Measurements from ENCODE around the gene GTPBP1. TPM values are rescaled to one million over a fixed set of nuclear protein-coding genes. Genes with fewer than 3 reads are reported as not detected.
A peak's percentile ranks its signal among the peaks of the same experiment; 100 is the strongest.

GTPBP1 gene
- total RNA-seq, 1 donor from 2014 or later: 17.1 TPM

DNA sequence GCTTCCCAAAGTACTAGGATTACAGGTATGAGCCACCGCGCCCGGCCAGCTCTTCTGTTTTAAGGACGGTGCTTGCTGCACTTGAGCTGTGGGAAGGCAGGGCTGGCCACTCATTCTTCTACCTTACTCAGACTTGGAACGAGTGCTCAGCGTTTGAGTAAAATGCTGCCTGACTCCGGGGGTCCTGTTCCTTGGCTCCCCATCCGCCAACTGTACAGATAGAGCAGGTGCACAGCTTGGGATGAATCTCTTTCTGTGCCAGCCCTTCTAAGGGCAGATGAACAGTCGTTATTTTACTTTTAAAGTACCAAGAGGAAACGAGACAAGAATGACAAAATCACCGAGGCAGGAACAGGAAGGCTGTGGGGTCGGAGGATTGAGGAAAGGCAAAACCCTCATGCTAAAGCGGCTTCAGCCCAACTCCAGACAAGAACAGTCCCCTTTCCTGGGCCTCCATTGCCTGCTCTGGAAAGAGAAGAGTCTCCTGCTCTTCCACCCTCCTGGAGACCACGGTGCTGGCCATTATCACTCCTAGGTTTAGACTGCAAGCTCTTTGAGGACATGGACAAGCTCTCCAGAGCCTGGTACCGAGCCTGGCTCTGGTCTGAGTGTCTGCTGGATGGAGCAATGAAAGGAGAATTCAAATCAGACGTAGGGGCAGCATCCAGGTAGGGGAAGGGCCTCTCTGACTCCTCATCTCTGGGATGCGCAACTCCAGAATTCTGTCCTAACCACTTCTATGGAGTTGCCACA is 51.1 kb downstream of the GTPBP1 start:
- DNase-seq (ENCODE audit: low spot score): no peak

DNA sequence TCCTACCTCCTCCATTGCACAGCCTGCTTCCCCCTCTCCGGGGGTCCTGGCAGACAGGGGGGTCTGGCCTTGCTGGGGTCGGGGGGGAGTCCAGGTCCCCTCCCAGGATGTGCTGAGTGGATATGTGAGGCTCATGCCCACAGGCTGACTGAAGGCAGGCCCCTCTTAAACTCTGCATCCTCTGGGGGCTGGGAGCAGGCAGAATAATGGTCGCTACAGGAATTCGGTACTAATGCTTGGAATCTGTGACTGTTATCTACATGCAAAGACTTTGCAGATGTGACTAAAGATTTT is 51.7 kb downstream of the GTPBP1 start:
- DNase-seq (ENCODE audit: low spot score): no peak

DNA sequence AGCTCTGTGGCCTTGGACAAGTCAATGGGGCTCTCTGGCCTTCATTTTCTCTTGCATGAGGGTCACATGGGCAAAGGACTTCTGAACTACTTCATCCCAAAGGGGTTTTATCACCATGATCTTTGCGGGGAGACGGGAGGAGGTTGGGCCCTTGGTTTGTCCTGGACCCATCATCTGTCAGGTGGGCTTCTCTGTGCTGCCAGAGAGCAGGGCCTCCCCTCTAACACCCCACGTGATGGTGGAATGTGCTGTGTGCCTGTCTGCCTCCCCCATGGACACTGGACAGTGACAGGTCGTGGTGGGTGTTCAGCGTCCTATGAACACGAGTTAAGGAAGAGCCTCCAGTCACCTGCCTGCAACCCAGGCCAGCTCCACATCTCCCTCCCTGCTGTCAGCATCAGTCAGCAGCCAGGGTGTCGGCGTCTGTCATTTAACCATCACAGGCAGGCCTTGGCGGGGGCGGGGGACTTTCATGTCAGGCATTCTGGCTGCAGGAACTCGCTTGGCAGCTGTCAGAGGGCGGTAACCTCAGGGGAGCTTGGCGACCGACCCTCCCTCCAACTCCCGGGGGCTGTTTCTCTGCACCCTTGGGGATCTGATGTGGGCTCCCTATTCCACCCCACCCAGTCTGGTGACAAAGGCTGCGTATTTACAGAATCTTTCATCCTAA is 52.7 kb downstream of the GTPBP1 start:
- no peak for DNase-seq (ENCODE audit: low spot score)

DNA sequence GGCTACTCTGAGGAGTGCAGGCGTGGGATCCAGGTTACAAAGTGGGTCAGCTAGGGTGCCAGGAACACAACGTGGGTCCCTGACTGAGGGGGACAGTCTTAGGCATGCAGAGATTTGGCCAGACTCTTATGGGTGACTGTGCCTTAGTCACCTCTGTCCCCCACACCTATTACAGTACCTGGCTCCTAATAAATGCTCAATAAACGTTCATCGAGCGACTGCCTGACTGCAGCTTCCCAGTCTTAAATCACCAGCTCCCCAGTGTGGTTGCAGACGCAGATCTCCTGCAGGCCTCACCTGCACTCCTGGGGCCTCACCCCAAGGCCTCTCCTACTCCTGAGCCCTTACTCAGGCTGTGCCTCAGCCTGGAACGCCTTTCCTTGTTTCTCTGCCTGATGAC is 53.3 kb downstream of the GTPBP1 start:
- DNase-seq (ENCODE audit: low spot score): no peak

DNA sequence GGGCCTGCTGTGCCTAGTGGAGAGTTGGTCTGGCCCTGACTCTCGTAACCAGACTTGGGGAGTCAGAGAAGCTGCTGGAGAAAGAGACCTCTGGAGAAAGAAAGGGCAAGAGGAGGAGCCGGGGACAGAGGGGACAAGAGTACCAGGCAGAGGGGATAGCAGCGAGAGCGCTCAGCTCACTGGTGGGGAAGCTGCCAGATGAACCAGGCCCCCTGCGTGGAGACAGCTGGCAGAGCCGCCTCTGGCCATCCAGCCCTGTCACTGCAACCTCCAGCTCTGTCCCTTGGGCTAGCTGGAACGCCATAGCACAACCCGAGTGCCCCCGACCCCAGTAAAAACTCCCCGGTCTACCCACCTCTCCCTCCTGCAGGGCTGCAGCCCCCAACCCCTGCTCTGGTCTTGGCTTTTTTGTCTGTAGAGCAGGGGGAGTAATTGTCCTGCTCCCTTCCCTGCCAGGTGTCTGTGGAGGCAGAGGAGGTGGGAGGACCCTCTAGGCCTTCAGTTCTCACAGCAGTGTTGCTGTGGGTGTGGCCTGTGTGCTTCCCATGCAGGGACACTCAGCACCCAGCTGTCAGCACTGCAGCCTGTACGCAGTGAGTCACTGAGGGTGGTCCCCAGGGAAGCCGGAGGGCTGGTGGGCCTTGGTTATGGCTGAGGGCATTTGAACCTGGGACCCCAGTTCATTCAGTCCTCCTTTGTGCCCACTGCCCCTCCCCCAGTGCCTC is 54.9 kb downstream of the GTPBP1 start:
- no peak for DNase-seq (ENCODE audit: low spot score)

DNA sequence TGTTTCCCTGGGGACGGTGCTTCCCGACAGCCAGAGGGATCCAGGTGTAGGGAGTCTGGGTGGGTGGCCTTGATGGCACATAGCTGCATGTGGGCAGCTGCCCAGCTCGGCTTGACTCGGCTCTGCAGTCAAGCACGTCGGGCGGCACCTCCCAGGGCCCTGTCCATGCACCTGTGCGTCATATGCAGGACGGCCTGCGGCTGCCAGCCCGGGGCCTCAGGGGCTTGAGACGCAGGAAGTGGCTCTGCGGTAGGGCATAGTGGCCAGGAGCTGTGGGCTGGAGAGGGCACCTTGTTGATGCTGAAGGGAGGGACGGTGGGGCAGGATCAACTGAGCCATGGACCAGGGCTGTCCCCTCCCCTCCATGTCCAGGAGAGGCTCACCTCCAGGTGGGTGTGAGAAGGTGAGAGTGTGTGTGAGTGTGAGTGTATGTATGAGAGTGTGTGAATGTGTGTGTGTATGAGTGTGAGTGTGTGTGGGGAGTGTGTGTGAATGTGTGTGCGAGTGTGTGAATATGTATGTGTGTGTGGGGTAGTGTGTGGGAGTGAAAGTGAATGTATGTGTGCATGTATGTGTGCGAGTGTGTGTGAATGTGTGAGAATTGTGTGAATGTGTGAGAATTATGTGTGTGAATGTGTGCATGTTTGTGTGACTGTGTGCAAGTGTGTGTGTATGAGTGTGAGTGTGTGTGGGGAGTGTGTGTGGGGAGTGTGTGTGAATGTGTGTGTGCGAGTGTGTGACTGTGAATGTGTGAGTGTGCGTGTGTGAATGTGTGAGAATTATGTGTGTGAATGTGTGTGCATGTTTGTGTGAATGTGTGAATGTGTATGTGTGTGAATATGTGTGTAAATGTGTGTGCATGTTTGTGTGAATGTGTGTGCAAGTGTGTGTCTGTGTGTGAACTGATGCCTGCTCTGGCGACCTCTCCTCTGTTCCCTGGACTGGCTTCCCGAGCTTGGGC is 55.7 kb downstream of the GTPBP1 start:
- DNase-seq (ENCODE audit: low spot score): no peak

DNA sequence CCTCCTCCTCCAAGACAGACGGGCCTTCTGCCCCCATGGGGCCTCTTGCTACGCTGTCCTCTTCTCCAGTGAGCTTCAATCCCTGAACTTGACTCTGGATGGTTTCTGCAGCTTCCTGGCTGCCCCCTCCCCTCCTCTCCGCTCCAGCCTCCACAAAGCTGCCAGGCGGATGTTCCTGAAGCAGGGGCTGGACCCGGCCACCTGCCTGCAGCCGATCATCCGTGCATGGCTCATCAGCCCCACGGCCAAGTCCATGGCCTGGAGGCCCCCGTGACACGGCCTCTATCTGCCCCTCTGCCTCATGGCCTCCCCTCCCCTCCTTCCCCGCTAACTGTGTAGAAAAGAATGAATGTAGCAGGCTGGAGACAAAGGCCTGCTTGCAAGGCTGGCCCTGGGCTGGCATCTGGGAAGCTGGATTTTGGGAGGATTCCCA is 56.8 kb downstream of the GTPBP1 start:
- DNase-seq (ENCODE audit: low spot score): peak; percentile 52

DNA sequence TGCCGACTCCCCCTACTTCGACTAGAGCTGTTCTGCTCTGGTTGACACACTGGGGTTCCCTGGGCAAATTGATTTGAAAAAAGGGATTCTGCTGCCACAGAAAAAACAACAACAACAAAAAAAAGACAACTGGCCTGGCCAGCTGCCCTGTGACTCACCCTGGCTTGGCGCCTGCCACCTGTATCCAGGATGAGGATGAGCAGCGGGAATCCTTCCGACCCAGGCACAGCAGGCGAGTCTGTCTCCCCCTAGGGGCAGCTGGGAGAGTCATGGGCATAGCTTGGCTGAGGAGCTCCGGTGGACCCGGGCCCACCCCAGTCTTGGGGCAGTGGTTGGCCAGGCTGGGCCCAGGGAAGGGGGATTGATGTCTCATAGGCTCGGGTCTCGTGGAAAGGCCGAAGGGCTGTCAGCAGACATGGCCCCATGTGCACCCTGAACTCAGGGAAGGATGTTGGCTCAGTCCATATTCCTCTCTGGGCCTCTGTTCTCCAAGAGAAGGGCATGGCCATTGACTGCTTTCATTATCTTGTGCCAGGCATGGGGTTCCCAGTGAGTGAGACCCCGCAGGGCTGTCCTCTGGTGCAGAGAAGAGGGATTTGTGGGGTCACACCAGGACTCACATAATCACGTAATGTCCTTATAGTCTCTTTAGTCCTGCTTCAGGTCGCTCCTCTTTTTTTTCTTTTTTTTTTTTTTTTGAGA is 60.5 kb downstream of the GTPBP1 start:
- peak; percentile 35 for DNase-seq (ENCODE audit: low spot score)

DNA sequence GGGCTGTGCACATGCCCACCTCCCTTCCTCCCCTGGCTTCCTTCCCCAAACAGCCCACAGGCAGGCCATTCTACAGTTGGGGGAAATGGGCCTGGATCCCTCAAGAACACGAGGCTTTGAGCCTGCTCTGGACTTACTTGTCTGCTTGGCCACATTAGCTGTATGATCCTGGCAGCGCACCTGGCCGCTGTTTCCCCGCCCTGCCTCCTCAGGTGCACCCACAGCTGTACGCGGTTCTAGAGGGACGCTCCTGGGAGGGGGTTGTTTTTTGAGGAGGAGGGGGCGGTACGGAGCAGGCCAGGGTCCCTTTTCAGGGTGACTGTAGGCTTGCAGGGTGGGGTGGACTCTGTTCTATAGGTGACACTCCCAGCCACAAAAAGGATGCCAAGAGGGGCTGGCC is 61.6 kb downstream of the GTPBP1 start:
- no peak for DNase-seq (ENCODE audit: low spot score)

DNA sequence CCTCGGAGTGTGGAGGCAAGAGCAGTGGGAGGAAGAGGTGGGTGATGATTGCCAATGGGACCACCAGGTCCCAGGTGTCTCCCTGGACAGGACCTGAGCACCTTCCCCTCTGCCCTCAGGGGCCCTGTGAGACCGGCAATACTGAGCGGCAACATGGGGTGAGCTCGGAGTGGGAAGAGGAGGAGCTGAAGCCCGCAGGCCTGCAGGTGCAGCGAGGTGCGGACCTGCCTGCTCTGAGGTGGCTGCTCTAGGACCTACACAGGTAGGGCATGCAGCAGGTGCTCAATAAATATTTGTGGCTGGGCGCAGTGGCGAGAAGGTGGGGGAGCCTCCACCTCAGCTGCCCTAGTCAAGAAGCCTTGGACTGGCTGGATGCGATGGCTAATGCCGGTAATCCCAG is 62.3 kb downstream of the GTPBP1 start:
- DNase-seq (ENCODE audit: low spot score): no peak

DNA sequence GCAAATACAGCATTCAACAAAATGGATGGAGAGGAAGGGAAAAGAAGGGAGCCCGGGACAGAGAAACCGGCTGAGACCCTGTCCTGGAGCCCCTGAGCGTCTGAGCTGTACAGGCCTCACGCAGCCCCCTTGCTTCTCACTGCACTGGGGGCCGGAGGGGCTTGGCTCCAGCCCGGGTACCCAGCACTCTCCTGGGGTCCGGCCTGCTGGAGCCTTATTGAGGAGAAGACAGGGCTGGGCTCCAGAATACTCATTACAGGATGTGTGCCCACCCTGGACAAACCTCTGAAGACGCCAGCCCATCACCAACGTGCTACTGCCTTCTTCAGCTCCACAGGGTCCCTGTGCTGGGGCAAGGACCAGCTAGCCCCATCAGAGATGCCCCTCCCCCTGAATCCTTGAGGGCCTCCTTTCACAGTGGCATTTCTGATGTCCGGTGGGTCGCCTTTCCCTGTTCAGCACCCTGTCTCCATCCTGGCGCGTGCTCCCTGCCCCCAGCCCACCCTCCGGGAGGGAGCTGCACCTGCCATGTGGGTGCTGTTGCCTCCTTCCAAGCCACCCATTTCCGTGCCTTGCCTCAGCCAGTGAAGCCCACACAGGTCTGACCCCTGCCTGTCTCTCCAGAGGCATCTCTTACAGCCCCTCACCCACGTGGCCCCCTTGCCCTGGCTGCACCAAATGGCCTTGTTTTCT is 64.7 kb downstream of the GTPBP1 start:
- DNase-seq (ENCODE audit: low spot score): no peak

DNA sequence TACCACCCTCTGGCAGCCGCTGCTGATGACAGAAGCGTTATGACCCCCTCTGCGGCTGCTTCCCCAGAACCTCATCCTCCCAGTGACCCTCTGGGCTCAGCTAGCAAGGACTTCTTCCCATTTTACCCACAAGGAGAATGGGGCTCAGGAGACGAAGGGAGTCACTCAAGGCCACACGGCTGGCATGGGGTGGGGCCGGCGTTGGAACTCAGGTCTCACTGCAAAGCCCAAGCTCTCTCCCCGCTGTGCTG is 66.8 kb downstream of the GTPBP1 start:
- DNase-seq (ENCODE audit: low spot score): no peak

DNA sequence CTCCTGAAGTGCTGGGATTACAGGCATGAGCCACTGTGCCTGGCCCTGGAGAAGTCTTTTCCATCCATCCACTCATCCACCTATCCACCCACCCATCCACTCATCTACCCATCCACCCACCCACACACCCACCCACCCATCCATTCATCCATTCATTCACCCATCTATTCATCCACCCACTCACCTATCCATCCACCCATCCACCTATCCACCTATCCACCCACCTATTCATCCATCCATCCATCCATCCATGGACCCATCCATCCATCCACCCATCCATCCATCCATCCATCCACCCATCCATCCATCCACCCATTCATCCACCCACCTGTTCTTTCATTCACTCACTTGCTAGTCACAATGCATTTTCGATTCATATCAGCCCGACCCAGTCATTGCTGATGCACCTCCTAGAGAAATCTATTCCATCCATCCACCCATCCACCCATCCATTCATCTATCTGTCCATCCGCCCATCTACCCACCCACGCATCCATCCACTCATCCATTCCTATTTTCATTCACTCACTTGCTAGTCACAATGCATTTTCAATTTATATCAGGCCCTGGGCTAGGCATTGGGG is 67.7 kb downstream of the GTPBP1 start:
- DNase-seq (ENCODE audit: low spot score): no peak

DNA sequence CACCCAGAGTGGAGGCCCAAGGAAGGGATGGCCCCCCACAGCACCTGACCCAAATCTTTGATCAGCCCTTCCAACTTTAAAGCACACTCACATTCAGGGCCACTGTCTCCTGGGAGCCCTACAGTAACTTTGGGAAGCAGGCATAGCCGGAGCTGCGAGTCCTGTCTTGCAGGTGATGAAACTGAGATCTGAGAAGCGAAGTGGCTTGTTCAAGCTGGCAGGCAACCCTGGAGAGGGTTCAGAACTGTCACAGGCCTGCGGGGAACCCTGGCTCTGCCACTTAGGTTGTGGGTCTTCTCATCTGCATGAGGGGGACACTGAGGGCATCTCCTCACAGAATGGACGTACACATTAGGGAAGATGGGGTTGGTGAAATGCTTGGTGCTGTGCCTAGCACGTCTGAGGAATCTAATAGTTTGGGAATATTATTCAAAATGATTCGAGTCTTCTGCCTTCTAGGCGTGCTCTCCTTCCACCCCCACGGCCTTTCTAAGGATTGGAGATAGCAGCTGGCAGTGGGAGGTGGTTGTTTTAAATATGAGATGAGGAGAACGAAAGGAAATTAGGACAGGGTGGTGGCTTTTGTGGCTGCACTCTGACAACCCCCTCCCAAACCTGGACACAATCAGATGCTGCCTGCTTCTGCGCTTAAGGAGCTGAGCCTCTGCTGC is 68.9 kb downstream of the GTPBP1 start:
- DNase-seq (ENCODE audit: low spot score): no peak

DNA sequence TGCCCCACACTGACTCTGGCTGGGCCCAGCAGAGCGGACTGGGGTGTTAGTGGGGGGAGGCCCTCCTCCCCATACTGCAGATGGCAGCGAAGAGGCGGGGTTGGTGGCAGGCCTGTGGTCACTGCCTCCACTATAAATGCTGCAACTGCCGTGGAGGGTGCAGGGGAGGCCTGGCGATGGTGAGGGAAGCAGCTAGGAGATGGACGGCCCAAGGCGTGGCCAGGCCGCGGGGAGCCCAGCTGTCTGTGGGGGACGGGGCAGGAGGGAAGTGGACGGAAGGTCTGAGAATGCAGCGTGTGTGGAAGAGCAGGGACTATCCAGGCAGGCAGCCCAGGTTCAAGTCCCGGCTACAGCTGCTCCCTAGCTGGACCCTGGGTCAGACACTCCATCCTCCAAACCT is 69.9 kb downstream of the GTPBP1 start:
- DNase-seq (ENCODE audit: low spot score): no peak

DNA sequence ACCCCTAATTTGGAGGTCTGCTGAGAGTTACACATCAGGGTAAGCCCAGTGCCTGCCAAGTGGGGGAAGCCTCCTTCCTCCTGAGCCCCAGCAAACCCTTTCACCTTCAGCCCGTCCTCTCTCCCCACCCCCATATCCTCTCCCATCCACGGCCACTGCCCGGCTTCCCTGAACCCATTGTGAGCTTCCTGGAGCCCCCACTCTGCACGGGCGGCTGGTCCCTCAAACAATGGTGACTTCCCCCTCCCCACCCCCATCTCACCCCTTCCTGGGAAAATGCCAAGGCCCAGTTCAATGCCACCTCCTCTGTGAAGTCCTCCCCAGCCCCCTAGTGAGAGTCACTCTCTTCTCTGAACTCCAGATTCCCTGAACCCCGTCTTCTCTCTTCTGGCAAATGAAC is 70.3 kb downstream of the GTPBP1 start:
- DNase-seq (ENCODE audit: low spot score): no peak

DNA sequence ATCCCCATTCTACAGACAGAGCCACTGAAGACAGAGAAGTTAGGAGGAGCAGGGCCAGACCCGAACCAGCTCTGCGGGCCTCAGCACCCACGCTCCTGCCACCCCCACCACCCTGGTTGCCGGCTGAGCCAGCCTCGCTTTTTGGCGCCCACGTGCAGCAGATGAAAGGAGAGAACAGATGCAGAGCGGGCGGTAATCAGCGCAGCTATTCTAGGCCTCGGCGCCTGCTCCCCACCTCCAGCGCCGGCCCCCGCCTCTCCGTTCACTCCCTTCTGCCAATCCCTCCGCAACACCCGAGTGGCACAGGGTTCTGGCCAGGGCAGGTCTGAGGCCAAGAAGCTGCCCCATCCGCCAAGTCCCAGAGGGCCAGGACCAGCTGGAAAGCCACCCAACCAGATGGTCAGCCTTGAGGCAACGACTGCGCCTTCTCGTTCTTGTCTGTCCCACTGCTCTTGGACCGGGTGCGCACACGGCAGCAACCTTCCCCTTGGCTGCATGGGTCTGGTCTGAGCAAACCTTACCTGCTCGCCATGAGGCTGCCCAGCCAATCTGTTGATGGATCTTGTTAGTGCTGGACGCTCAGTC is 71.4 kb downstream of the GTPBP1 start:
- DNase-seq (ENCODE audit: low spot score): no peak

DNA sequence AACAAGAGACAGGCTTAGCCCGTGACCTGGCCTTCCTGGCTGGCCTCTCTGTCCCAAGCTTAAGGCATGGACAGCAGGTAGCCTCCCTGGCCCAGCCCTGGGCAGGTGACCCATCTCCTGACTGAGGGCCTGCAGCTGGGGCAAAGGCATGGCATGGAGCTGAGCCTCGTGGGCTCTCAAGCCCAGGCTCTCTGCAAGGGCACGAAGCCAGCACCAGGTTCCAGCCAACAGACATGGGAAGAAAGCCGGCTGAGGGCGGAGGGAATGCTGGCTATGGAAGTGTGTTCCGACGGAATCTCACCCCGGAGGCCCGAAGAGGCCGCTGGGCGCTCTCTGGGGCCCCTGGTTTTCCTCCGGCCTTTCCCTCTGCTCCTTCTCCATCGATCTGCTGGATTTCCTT is 75.3 kb downstream of the GTPBP1 start:
- DNase-seq (ENCODE audit: low spot score): no peak

DNA sequence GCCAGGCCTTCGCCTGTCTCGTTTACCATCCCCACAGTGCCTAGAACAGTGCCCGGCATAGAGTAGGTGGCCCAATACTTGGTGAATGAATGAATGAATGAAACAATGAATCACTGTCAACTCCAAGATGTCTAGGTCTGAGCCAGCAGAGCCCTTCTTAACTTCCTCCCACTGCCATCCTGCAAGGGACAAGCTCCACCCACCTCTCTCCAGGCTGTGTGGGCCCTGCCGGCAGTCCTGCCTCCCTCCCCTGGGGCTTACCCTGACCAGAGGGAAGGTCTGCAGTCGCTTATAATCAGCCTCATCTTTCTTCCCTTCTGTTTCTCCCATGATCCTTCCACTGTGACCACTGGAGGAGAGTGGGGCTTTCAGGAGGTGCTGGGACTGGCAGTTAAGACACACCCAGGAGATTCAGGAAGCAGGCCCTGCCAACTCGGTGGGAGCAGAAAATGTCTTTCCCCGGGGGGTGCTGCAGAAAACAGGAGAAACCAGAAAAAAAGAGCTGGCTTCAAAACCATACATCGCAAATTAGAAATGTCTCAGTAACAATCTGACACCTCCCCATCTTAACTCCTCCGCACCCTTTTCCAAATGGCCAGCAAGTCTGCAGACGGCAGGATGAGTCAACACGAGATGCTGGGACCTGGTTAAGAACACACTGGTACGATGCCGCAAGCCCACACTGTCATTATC is 76.8 kb downstream of the GTPBP1 start:
- peak; percentile 29 for DNase-seq (ENCODE audit: low spot score)
